BE2C (cell line): ENCODE measurements around the gene DCAF11.

ENCODE experiments used
- DNase-seq: peaks from one replicate; pipeline ENCODE4 v3.0.0-alpha.2; 2020
- H3K27me3 ChIP-seq: fragments of 250-450 bp; sonication (Bioruptor Pico); 2 replicates; pipeline ENCODE4 v1.5.1; 2020; ENCODE audit warnings: mild to moderate bottlenecking
- H3K36me3 ChIP-seq: fragments of 250-450 bp; sonication (Bioruptor Pico); 2 replicates; pipeline ENCODE4 v1.5.1; 2020; ENCODE audit warnings: mild to moderate bottlenecking
- H3K4me1 ChIP-seq: fragments of 250-450 bp; sonication (Bioruptor Pico); 2 replicates; pipeline ENCODE4 v1.5.1; 2020
- H3K4me3 ChIP-seq: 2 replicates; pipeline ENCODE4 v1.5.1; 2011; ENCODE audit warnings: low read depth, low read length
- H3K9me3 ChIP-seq: fragments of 250-450 bp; sonication (Bioruptor Pico); 2 replicates; pipeline ENCODE4 v1.5.1; 2020
- CTCF ChIP-seq: IDR thresholded peaks from 2 replicates; pipeline ENCODE4 v1.5.1; 2012; ENCODE audit warnings: mild to moderate bottlenecking, low read depth, low read length

The DCAF11 gene

GRCh38 chr14:24106672-24107271 lies 7.8 kb upstream of the DCAF11 start:
- H3K27me3 ChIP-seq, result no peaks in the 10 kb centered on the region
- no peaks in the 10 kb centered on the region for H3K4me1 ChIP-seq
- H3K9me3 ChIP-seq, result no peaks in the 10 kb centered on the region
- H3K4me3 ChIP-seq, result no peak overlapping the region
- peaks cover 12% of the 10 kb centered on the region for H3K36me3 ChIP-seq
- TF ChIP-seq CTCF, result no peak
- no peak for DNase-seq

DNA sequence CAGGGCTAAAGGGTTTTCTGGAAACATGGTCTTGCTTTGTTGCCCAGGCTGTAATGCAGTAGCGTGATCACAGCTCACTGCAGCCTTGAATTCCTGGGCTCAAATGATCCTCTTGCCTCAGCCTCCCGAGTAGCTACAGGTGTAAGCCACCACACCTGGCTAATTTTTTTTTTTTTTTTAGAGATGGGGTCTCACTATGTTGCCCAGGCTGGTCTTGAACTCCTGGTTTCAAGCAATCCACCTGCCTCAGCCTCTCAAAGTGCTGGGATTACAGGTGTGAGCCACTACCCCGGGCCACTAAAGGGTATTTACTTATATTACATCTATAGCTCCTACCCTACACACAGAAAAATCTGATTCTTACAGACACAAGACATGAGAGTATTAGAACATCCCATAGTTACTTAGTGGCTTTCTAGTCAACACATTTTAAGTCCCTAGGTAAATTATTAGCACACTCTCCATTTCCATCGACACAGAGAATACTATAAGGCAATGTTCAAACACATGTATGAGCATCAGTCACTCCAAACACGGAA lies 6.2 kb upstream of the DCAF11 start:
- H3K4me3 ChIP-seq, result no peak overlapping the region
- no peaks in the 10 kb centered on the region for H3K27me3 ChIP-seq
- H3K36me3 ChIP-seq, result peaks cover 4% of the 10 kb centered on the region
- no peaks in the 10 kb centered on the region for H3K4me1 ChIP-seq
- TF ChIP-seq CTCF, result no peak
- no peaks in the 10 kb centered on the region for H3K9me3 ChIP-seq
- no peak for DNase-seq

DNA sequence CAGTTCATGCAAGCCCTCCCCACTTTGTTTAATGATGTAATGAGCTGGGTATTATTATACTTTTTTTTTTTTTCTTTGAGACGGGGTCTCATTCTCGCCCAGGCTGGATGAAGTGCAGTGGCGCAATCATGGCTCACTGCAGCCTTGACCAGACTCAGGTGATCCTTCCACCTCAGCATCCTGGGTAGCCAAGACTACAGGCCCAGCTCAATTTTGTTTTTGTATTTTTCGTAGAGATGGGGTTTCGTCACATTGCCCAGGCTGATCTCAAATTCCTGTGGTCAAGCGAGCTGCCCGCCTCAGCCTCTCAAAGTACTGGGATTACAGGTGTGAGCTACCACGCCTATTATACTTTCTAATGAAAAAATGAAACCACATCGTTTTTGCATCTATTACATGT lies 4.5 kb upstream of the DCAF11 start:
- no peak overlapping the region for H3K4me3 ChIP-seq
- no peaks in the 10 kb centered on the region for H3K27me3 ChIP-seq
- no peaks in the 10 kb centered on the region for H3K9me3 ChIP-seq
- H3K4me1 ChIP-seq, result no peaks in the 10 kb centered on the region
- no peak for TF ChIP-seq CTCF
- H3K36me3 ChIP-seq, result no peaks in the 10 kb centered on the region
- DNase-seq, result no peak

GRCh38 chr14:24110523-24110922 lies 4.1 kb upstream of the DCAF11 start:
- H3K4me1 ChIP-seq, result no peaks in the 10 kb centered on the region; the same call in 1 of the 2 replicates
- TF ChIP-seq CTCF, result no peak
- H3K9me3 ChIP-seq, result no peaks in the 10 kb centered on the region
- H3K4me3 ChIP-seq, result no peak overlapping the region
- H3K36me3 ChIP-seq, result no peaks in the 10 kb centered on the region
- no peaks in the 10 kb centered on the region for H3K27me3 ChIP-seq
- DNase-seq, result no peak

DNA sequence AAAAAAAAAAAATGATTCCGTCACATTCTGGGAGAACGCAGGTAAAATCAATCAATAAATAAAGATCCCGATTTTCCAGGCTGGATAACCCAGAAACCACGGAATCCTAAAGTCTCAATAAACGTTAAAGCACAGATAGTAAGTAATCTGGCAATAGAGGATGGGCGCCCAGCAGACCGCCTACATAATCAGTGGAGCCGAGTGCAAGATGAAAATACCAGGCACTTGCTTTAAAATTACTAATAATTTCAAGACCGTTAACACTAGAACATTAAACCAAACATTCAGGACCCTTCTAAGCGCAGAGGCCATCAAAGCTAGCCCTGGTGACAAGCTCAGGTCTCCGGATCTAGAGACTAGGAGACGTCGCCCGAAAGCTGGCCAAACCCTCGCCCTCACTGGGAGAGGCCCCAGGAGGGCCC lies 1.2 kb upstream of the DCAF11 start:
- Histone ChIP-seq H3K27me3 (no peaks in the 10 kb centered on the region), H3K4me3 (peak overlapping the region; percentile 84), H3K36me3 (no peaks in the 10 kb centered on the region), H3K9me3 (no peaks in the 10 kb centered on the region), H3K4me1 (no peaks in the 10 kb centered on the region; the same call in 1 of the 2 replicates)
- no peak for DNase-seq
- TF ChIP-seq CTCF, result no peak

- TF ChIP-seq CTCF, result no peak
- Histone ChIP-seq H3K9me3 (no peaks in the 10 kb centered on the region), H3K4me3 (peak overlapping the region; percentile 84), H3K4me1 (no peaks in the 10 kb centered on the region; the same call in 1 of the 2 replicates), H3K36me3 (no peaks in the 10 kb centered on the region), H3K27me3 (no peaks in the 10 kb centered on the region)
- DNase-seq, result peak; percentile 85
Observed at GRCh38 chr14:24113801-24114531, 611 bp upstream of the DCAF11 start.
